ENCODE results near the gene ATF3.
"Not testable (repeated sequence)": the region's sequence is repeated elsewhere in the genome, so short reads cannot be mapped to it uniquely, and the experiment has no call there.

The ATF3 gene

GRCh38 chr1:212652609-212653008 is 44.0 kb downstream of the ATF3 start:
- Histone ChIP-seq H3K27me3 (ENCODE audit: insufficient read depth, low read length) (no peaks in the 10 kb centered on the region), H3K4me1 (ENCODE audit: insufficient read depth, low read length, severe bottlenecking) (no peaks in the 10 kb centered on the region), H3F3A (ENCODE audit: insufficient read depth, low read length) (no peaks in the 10 kb centered on the region), H3K4me3 (ENCODE audit: low read depth, low read length, poor library complexity, severe bottlenecking) (no peak overlapping the region), H3K36me3 (ENCODE audit: insufficient read depth, low read length) (no peaks in the 10 kb centered on the region), H3K79me2 (ENCODE audit: insufficient read depth, low read length) (no peaks in the 10 kb centered on the region), H3K9me2 (ENCODE audit: low read depth, low read length) (no peaks in the 10 kb centered on the region), H3K9ac (ENCODE audit: low read length) (no peak overlapping the region), H3K27ac (ENCODE audit: low read depth, low read length, poor library complexity, severe bottlenecking) (no peak overlapping the region), H4K20me1 (ENCODE audit: insufficient read depth, low read length) (no peaks in the 10 kb centered on the region), H2AFZ (ENCODE audit: low read length) (no peak overlapping the region), H3K9me3 (ENCODE audit: low read length) (no peaks in the 10 kb centered on the region), H3K4me2 (ENCODE audit: low read length) (no peak overlapping the region)
- TF ChIP-seq CTCF (IDR thresholded peaks at IDR 0.05; ENCODE audit: low read length) = no peak

- H2AFZ ChIP-seq (ENCODE audit: low read length) = no peak overlapping the region
Observed at GRCh38 chr1:212655668-212656440, 47.3 kb downstream of the ATF3 start.

GRCh38 chr1:212656730-212657129 is 48.2 kb downstream of the ATF3 start:
- Histone ChIP-seq H3K4me2 (ENCODE audit: low read length) (no peak overlapping the region), H3K27me3 (ENCODE audit: insufficient read depth, low read length) (no peaks in the 10 kb centered on the region), H3K4me3 (ENCODE audit: low read depth, low read length, poor library complexity, severe bottlenecking) (no peak overlapping the region), H3K27ac (ENCODE audit: low read depth, low read length, poor library complexity, severe bottlenecking) (no peak overlapping the region), H2AFZ (ENCODE audit: low read length) (no peak overlapping the region), H3K9me3 (ENCODE audit: low read length) (no peaks in the 10 kb centered on the region), H3K9ac (ENCODE audit: low read length) (no peak overlapping the region), H3K79me2 (ENCODE audit: insufficient read depth, low read length) (no peaks in the 10 kb centered on the region), H3F3A (ENCODE audit: insufficient read depth, low read length) (no peaks in the 10 kb centered on the region), H3K36me3 (ENCODE audit: insufficient read depth, low read length) (no peaks in the 10 kb centered on the region), H4K20me1 (ENCODE audit: insufficient read depth, low read length) (no peaks in the 10 kb centered on the region), H3K9me2 (ENCODE audit: low read depth, low read length) (no peaks in the 10 kb centered on the region), H3K4me1 (ENCODE audit: insufficient read depth, low read length, severe bottlenecking) (no peaks in the 10 kb centered on the region)
- TF ChIP-seq EZH2 (IDR thresholded peaks at IDR 0.05; ENCODE audit: borderline replicate concordance, low read length) = no peak
- no peak for TF ChIP-seq CTCF (IDR thresholded peaks at IDR 0.05; ENCODE audit: low read length)

More at GRCh38 chr1:212655668-212656440, 47.3 kb downstream of the ATF3 start:
- H4K20me1 ChIP-seq (ENCODE audit: insufficient read depth, low read length) = no peaks in the 10 kb centered on the region
- no peaks in the 10 kb centered on the region for H3K27me3 ChIP-seq (ENCODE audit: insufficient read depth, low read length)
- H3K4me2 ChIP-seq (ENCODE audit: low read length) = no peak overlapping the region
- no peak for TF ChIP-seq EZH2 (IDR thresholded peaks at IDR 0.05; ENCODE audit: borderline replicate concordance, low read length)
- no peak for TF ChIP-seq CTCF (IDR thresholded peaks at IDR 0.05; ENCODE audit: low read length)
- no peaks in the 10 kb centered on the region for H3F3A ChIP-seq (ENCODE audit: insufficient read depth, low read length)
- H3K4me1 ChIP-seq (ENCODE audit: insufficient read depth, low read length, severe bottlenecking) = no peaks in the 10 kb centered on the region
- H3K9me2 ChIP-seq (ENCODE audit: low read depth, low read length) = no peaks in the 10 kb centered on the region
- no peak overlapping the region for H3K9ac ChIP-seq (ENCODE audit: low read length)
- H3K36me3 ChIP-seq (ENCODE audit: insufficient read depth, low read length) = no peaks in the 10 kb centered on the region
- no peaks in the 10 kb centered on the region for H3K9me3 ChIP-seq (ENCODE audit: low read length)
- H3K27ac ChIP-seq (ENCODE audit: low read depth, low read length, poor library complexity, severe bottlenecking) = no peak overlapping the region
- H3K79me2 ChIP-seq (ENCODE audit: insufficient read depth, low read length) = no peaks in the 10 kb centered on the region
- no peak overlapping the region for H3K4me3 ChIP-seq (ENCODE audit: low read depth, low read length, poor library complexity, severe bottlenecking)

GRCh38 chr1:212658250-212658649 is 49.7 kb downstream of the ATF3 start:
- H3K9ac ChIP-seq (ENCODE audit: low read length); H3K4me2 ChIP-seq (ENCODE audit: low read length); H4K20me1 ChIP-seq (ENCODE audit: insufficient read depth, low read length); H3K4me3 ChIP-seq (ENCODE audit: low read depth, low read length, poor library complexity, severe bottlenecking); H3K27ac ChIP-seq (ENCODE audit: low read depth, low read length, poor library complexity, severe bottlenecking); H3K9me2 ChIP-seq (ENCODE audit: low read depth, low read length); H3K27me3 ChIP-seq (ENCODE audit: insufficient read depth, low read length); H3F3A ChIP-seq (ENCODE audit: insufficient read depth, low read length); H3K36me3 ChIP-seq (ENCODE audit: insufficient read depth, low read length); H2AFZ ChIP-seq (ENCODE audit: low read length); H3K79me2 ChIP-seq (ENCODE audit: insufficient read depth, low read length); H3K4me1 ChIP-seq (ENCODE audit: insufficient read depth, low read length, severe bottlenecking); H3K9me3 ChIP-seq (ENCODE audit: low read length): not testable (repeated sequence)

All from OCI-LY1 (cell line).